Measurements from ENCODE around the gene PTGES. TPM values are rescaled to one million over a fixed set of nuclear protein-coding genes. Genes with fewer than 3 reads are reported as not detected.

Gene PTGES
- total and polyA plus RNA-seq, 2 experiments from 2014 or later, result 2.8 to 3.6 TPM

- H3K4me3 ChIP-seq, result no peak overlapping the region
- H3K4me1 ChIP-seq (ENCODE audit: insufficient read depth), result no peaks in the 10 kb centered on the region
- H3K9me2 ChIP-seq (ENCODE audit: insufficient read depth), result no peaks in the 10 kb centered on the region
- DNase-seq (ENCODE audit: low spot score) (no peak), ATAC-seq (no peak)
- H3K36me3 ChIP-seq (ENCODE audit: insufficient read depth), result no peaks in the 10 kb centered on the region
- H3K27me3 Mint-ChIP-seq (ENCODE audit: insufficient read depth, low read depth, poor library complexity), result peaks cover 2% of the 10 kb centered on the region
- H4K20me1 ChIP-seq (replicated peaks; ENCODE audit: insufficient read depth), result peaks cover 3% of the 10 kb centered on the region; the same call in 1 of the 2 replicates
- no peak overlapping the region for H2AFZ ChIP-seq
- H3K4me3 Mint-ChIP-seq, result no peak overlapping the region
- no peak overlapping the region for H3K27ac Mint-ChIP-seq
- TF ChIP-seq NANOG (IDR thresholded peaks at IDR 0.05; ENCODE audit: borderline replicate concordance), result no peak
- H3K4me1 Mint-ChIP-seq, result no peaks in the 10 kb centered on the region
- H3K79me2 ChIP-seq (replicated peaks; ENCODE audit: insufficient read depth), result no peaks in the 10 kb centered on the region
- H3K36me3 Mint-ChIP-seq (ENCODE audit: low read depth), result no peaks in the 10 kb centered on the region
- no peaks in the 10 kb centered on the region for H3F3A ChIP-seq (replicated peaks; ENCODE audit: low read depth)
- no peaks in the 10 kb centered on the region; the same call in 2 of the 3 replicates for H3K9me3 Mint-ChIP-seq
- H3K4me2 ChIP-seq, result no peak overlapping the region
- no peak overlapping the region for H3K27ac ChIP-seq (ENCODE audit: low read depth)
- no peaks in the 10 kb centered on the region for H3K27me3 ChIP-seq (ENCODE audit: insufficient read depth)
Observed at GRCh38 chr9:129786481-129786880, 33.6 kb upstream of the PTGES start.

GRCh38 chr9:129785866-129786265, 33.0 kb upstream of the PTGES start:
- Histone ChIP-seq H3F3A (replicated peaks; ENCODE audit: low read depth) (no peaks in the 10 kb centered on the region), H3K4me1 (ENCODE audit: insufficient read depth) (no peaks in the 10 kb centered on the region), H2AFZ (no peak overlapping the region), H3K4me2 (no peak overlapping the region), H3K4me3 (no peak overlapping the region), H4K20me1 (replicated peaks; ENCODE audit: insufficient read depth) (no peaks in the 10 kb centered on the region; the same call in 1 of the 2 replicates), H3K27me3 (ENCODE audit: insufficient read depth) (no peaks in the 10 kb centered on the region), H3K36me3 (ENCODE audit: insufficient read depth) (no peaks in the 10 kb centered on the region), H3K27ac (ENCODE audit: low read depth) (no peak overlapping the region), H3K9me2 (ENCODE audit: insufficient read depth) (no peaks in the 10 kb centered on the region), H3K79me2 (replicated peaks; ENCODE audit: insufficient read depth) (no peaks in the 10 kb centered on the region)
- ATAC-seq, result no peak
- Mint-ChIP-seq H3K27ac (no peak overlapping the region), H3K4me1 (no peaks in the 10 kb centered on the region), H3K36me3 (ENCODE audit: low read depth) (no peaks in the 10 kb centered on the region), H3K9me3 (no peaks in the 10 kb centered on the region; the same call in 2 of the 3 replicates), H3K4me3 (no peak overlapping the region), H3K27me3 (ENCODE audit: insufficient read depth, low read depth, poor library complexity) (peaks cover 4% of the 10 kb centered on the region)
- no peak for DNase-seq (ENCODE audit: low spot score)
- TF ChIP-seq ZNF114 (CRISPR knock-in tag; IDR thresholded peaks at IDR 0.05) (no peak), EZH2phosphoT487 (IDR thresholded peaks at IDR 0.05; ENCODE audit: unreplicated experiment) (no peak), ZNF331 (CRISPR knock-in tag; IDR thresholded peaks at IDR 0.05; ENCODE audit: low read depth) (no peak), CTCF (conservative IDR thresholded peaks at IDR 0.05; ENCODE audit: low read depth in 2 of 2) (no peak), ETS1 (IDR thresholded peaks at IDR 0.05) (no peak), ZNF462 (CRISPR knock-in tag; IDR thresholded peaks at IDR 0.05) (no peak), CREB1 (CRISPR knock-in tag; IDR thresholded peaks at IDR 0.05; ENCODE audit: low read depth) (no peak), STAT1 (IDR thresholded peaks at IDR 0.05; ENCODE audit: unreplicated experiment) (no peak), POLR2AphosphoS5 (IDR thresholded peaks at IDR 0.05; ENCODE audit: low read depth) (no peak), JUNB (IDR thresholded peaks at IDR 0.05; ENCODE audit: unreplicated experiment) (no peak), NANOG (IDR thresholded peaks at IDR 0.05; ENCODE audit: borderline replicate concordance) (no peak), EZH2 (IDR thresholded peaks at IDR 0.05; ENCODE audit: low read depth, unreplicated experiment) (no peak)

Data from GM23338 (cell line).